OCI-LY1 (cell line): Measurements from ENCODE around the gene TMEM101.

Source experiments
- EZH2 ChIP-seq: fragments of 200-600 bp; sonication (generic), shearing (Covaris generic); IDR thresholded peaks from 2 replicates; pipeline ENCODE4 v1.8.0; 2017; ENCODE audit warnings: borderline replicate concordance, mixed run types, mild to moderate bottlenecking, antibody characterized with exemption, low read length, moderate library complexity, mixed read lengths
- TF ChIP-seq, protein P1 (sequence below): fragments of 200-600 bp; sonication (generic), shearing (Covaris generic); IDR thresholded peaks from 2 replicates; pipeline ENCODE4 v1.5.1; 2017; ENCODE audit warnings: mild to moderate bottlenecking, antibody characterized with exemption, low read length, moderate library complexity, mixed read lengths

DNA sequence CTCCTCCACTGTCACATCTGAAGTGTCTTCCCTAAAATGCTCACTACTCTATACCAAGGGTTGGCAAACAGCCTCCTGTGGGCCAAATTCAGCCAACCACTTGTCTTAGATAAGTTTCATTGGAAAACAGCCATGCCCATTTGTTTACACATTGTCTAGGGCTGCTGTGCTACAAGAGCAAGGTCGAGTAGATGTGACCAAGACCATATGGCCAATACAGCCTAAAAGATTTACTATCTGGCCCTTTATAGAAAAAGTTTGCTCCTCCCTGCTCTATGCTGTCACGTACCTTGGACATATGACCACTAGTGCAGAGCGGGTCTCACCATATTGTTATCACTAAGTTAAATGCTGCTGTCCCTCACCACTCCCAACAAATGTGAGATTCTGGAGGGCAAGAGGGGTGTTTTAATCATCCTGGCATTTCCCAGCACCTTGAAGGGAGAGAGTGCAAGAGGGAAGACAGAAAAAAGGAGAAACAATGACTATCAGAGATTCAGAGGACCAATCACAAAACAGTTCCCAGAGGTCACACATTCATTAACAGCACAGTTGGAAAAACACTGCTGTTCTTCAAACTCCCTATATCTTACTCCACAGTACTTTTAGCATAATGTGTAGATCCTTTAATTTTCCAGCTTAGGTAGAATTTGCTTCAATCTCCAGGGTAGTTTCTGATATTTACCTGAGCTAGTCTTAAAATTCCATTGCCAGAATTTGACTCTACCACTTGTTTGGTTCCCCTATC, 38.5 kb upstream of the TMEM101 start:
- TF ChIP-seq, protein P1, sequence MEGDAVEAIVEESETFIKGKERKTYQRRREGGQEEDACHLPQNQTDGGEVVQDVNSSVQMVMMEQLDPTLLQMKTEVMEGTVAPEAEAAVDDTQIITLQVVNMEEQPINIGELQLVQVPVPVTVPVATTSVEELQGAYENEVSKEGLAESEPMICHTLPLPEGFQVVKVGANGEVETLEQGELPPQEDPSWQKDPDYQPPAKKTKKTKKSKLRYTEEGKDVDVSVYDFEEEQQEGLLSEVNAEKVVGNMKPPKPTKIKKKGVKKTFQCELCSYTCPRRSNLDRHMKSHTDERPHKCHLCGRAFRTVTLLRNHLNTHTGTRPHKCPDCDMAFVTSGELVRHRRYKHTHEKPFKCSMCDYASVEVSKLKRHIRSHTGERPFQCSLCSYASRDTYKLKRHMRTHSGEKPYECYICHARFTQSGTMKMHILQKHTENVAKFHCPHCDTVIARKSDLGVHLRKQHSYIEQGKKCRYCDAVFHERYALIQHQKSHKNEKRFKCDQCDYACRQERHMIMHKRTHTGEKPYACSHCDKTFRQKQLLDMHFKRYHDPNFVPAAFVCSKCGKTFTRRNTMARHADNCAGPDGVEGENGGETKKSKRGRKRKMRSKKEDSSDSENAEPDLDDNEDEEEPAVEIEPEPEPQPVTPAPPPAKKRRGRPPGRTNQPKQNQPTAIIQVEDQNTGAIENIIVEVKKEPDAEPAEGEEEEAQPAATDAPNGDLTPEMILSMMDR, result no peak
- TF ChIP-seq EZH2, result no peak
